ENCODE results near the gene HS3ST6. TPM values are rescaled to one million over a fixed set of nuclear protein-coding genes. Genes with fewer than 3 reads are reported as not detected.

The HS3ST6 gene
- total RNA-seq, 4 donors from 2014 or later: 1.6 to 9.9 (median 6.3) TPM

DNA sequence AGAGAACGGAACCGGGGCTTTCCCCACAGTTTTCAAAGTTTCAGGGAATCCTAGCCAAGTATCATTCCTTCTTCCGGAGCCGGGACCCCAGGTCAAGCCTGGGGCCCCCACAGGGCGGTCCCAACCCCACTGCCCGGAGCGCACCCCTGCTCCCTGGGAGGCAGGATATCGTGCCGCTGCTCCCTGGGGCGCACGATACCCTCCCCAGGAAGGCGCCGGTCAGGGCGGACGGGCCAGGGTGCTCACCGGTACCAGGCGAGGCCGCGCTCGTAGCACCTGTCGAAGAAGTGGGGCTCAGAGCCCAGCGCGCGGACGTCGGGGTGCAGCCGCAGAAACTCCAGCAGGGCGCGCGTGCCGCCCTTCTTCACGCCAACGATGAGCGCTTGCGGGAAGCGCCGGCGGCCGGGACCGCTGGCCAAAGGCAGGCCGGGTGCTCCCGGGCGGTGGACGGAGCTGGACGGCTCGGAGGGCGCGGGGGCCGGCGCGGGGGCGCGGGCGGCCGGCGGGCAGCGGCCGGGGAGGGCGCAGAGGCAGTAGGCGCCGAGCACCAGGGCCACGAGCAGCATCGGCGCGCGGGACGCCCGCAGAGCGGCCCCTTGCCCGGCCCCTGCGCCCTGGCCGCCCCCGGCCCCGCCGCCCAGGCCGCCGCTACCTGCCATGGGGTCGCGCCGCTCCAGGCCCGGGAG lies 407 bp downstream of the HS3ST6 start:
- intact Hi-C loops (cut with DNase I): no loop called here
- Histone ChIP-seq H3K27me3 (peaks cover 11 to 97% (median 17%) of the 10 kb centered on the region in 4 donors), H3K36me3 (no peaks in the 10 kb centered on the region), H3K27ac (peak overlapping the region in 2 of 4 donors; percentile 33 to 55), H3K9me3 (no peaks in the 10 kb centered on the region), H3K4me3 (peak overlapping the region; percentile 20 to 55 (median 52)), H3K4me1 (peaks cover 32 to 77% (median 33%) of the 10 kb centered on the region in 3 donors)
- WGBS, 2 donors: no CpG with 5 or more reads among the region's 81 CpGs
- no peak for DNase-seq
- no peak for TF ChIP-seq POLR2A (IDR thresholded peaks at IDR 0.05)
- TF ChIP-seq, protein P1, sequence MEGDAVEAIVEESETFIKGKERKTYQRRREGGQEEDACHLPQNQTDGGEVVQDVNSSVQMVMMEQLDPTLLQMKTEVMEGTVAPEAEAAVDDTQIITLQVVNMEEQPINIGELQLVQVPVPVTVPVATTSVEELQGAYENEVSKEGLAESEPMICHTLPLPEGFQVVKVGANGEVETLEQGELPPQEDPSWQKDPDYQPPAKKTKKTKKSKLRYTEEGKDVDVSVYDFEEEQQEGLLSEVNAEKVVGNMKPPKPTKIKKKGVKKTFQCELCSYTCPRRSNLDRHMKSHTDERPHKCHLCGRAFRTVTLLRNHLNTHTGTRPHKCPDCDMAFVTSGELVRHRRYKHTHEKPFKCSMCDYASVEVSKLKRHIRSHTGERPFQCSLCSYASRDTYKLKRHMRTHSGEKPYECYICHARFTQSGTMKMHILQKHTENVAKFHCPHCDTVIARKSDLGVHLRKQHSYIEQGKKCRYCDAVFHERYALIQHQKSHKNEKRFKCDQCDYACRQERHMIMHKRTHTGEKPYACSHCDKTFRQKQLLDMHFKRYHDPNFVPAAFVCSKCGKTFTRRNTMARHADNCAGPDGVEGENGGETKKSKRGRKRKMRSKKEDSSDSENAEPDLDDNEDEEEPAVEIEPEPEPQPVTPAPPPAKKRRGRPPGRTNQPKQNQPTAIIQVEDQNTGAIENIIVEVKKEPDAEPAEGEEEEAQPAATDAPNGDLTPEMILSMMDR (IDR thresholded peaks at IDR 0.05): no peak

DNA sequence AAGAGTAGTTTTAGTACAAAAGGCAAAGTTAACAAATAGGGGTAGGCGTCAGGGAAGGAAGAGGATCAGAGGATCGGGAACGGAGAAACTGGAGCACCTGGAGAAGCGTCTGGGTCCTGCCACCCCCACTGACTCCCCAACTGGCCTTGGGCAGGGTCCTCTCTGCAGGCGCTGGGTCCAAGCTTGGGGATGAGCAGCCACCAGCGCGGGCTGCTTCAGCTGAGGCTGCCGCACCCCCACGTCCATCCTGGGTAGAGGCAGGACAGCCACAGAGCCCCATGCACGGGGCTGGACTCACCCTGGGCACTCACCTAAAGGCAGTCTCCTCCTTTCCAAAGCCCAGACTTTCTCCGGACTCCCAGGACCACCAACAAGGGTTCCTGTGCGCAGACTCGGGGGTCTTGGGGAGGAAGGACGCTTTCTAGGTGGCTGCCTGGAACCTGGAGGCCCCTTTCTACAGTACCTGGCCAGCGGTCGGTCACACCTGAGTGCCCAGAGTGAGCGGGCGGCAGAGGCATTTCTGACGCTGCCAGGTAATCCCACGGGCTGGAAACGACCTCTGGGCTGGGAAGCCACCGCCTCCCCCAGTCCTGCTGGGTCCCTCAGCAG lies 1.1 kb downstream of the HS3ST6 start:
- no peak for TF ChIP-seq POLR2A (IDR thresholded peaks at IDR 0.05)
- TF ChIP-seq, protein P1 (IDR thresholded peaks at IDR 0.05): no peak
- H3K4me3 ChIP-seq: peak overlapping the region; percentile 10 to 55 (median 52)
- DNase-seq: no peak
- no peaks in the 10 kb centered on the region for H3K36me3 ChIP-seq
- no peaks in the 10 kb centered on the region for H3K9me3 ChIP-seq
- intact Hi-C loops (cut with DNase I): no loop called here
- peaks cover 33 to 81% (median 36%) of the 10 kb centered on the region in 3 donors for H3K4me1 ChIP-seq
- H3K27ac ChIP-seq: peak overlapping the region in 2 of 4 donors; percentile 4 to 33
- WGBS, 2 donors: 0 to 2% methylated on average over 2 to 9 of the region's 22 CpGs
- H3K27me3 ChIP-seq: peaks cover 11 to 90% (median 17%) of the 10 kb centered on the region in 4 donors

DNA sequence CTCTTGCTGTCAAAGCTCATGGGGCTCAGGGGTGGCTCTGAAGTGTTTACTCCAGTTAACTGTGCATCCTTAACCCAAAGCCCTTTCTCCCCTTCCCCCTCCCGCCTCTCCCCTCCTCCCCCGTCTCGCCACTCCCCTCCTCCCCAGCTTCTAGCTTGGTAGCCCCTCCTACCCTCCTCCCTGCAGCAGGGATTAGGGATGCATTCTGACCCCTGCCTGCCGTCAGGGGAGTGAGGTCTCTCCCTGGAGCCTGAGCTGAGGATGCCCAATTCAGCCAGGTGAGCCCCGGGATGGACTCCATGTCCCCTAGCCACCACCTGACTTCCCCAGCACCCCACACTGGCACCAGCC lies 1.6 kb downstream of the HS3ST6 start:
- Histone ChIP-seq H3K36me3 (peaks cover 0 to 2% (median 0%) of the 10 kb centered on the region in 3 donors), H3K27me3 (peaks cover 11 to 85% (median 17%) of the 10 kb centered on the region in 4 donors), H3K4me3 (peak overlapping the region in 3 of 4 donors; percentile 10 to 55 (median 49)), H3K9me3 (no peaks in the 10 kb centered on the region), H3K4me1 (peaks cover 33 to 87% (median 37%) of the 10 kb centered on the region in 3 donors), H3K27ac (peak overlapping the region in 2 of 4 donors; percentile 4 to 13)
- WGBS, 2 donors: 7 to 11% methylated on average over 3 of the region's 5 CpGs
- intact Hi-C loops (cut with DNase I): no loop called here
- TF ChIP-seq POLR2A (IDR thresholded peaks at IDR 0.05): no peak
- TF ChIP-seq, protein P1 (IDR thresholded peaks at IDR 0.05): no peak
- DNase-seq: no peak

DNA sequence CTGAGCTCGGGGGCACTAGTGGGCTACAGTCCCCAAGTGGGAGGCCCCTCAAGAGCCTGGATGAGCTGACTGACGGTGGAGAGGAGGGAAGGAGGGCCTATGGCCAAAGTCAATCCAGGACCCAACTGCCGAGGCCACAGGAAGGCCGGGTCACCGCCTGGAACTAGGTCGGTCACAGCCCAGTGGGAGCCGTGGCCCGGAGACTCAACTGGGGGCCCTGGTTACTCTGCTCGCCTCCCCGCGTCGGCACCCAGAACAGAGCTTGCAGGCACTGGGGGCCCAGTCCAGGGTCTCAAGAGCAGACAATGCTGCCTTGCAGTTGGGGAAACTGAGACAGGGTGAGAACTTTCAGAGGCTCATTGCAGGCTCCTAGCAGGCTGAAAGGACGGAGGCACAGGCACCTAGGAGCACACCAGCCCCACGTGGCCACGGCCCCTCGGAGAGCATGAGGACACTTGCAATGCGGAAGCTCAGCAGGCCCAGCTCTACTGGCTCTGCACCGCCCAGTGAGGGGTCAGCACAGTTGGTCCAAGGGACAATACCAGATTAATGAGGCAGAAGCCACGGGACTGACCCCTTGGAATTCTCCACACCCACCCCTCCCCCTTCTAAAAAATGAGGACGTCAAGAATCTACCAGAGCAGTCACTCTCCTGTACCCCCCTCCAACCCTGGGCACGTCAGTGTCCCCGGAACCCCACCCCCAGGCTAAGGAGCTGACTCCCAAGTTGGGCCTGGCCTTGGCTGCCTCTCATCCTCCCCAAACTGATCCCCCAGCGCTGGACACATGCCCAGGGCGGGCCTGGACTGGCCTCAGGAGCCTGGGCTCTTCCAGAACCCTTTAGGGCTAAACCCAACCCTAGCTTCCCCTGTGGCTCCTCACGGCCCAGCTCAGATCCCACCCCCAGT lies 2.2 kb downstream of the HS3ST6 start:
- H3K27ac ChIP-seq: peak overlapping the region in 1 of 4 donors; percentile 13
- 59 to 63% methylated on average over 7 to 11 of the region's 25 CpGs for WGBS, 2 donors
- peaks cover 0 to 6% (median 0%) of the 10 kb centered on the region in 3 donors for H3K36me3 ChIP-seq
- TF ChIP-seq, protein P1 (IDR thresholded peaks at IDR 0.05): no peak
- no peak for TF ChIP-seq POLR2A (IDR thresholded peaks at IDR 0.05)
- peaks cover 11 to 79% (median 16%) of the 10 kb centered on the region in 4 donors for H3K27me3 ChIP-seq
- intact Hi-C loops (cut with DNase I): no loop called here
- peaks cover 33 to 90% (median 37%) of the 10 kb centered on the region in 3 donors for H3K4me1 ChIP-seq
- DNase-seq: no peak
- no peaks in the 10 kb centered on the region for H3K9me3 ChIP-seq
- peak overlapping the region in 1 of 4 donors; percentile 55 for H3K4me3 ChIP-seq

Data from esophagus squamous epithelium (tissue), 5 donors.